K562 treated with DMSO at 1 percent for 4 hours (cell line): ENCODE results near the gene ZNF236. TPM values are rescaled to one million over a fixed set of nuclear protein-coding genes. Genes with fewer than 3 reads are reported as not detected.

ENCODE experiments used
- total RNA-seq: library from RNA; unstranded; fragments of 300-600 nt; gene quantifications from 2 replicates; pipeline ENCODE4 v1.2.3, GENCODE V29; 2022; ENCODE audit not compliant: insufficient read depth

Gene ZNF236
- total RNA-seq: 1.8 and 3.5 TPM in 2 replicates

DNA sequence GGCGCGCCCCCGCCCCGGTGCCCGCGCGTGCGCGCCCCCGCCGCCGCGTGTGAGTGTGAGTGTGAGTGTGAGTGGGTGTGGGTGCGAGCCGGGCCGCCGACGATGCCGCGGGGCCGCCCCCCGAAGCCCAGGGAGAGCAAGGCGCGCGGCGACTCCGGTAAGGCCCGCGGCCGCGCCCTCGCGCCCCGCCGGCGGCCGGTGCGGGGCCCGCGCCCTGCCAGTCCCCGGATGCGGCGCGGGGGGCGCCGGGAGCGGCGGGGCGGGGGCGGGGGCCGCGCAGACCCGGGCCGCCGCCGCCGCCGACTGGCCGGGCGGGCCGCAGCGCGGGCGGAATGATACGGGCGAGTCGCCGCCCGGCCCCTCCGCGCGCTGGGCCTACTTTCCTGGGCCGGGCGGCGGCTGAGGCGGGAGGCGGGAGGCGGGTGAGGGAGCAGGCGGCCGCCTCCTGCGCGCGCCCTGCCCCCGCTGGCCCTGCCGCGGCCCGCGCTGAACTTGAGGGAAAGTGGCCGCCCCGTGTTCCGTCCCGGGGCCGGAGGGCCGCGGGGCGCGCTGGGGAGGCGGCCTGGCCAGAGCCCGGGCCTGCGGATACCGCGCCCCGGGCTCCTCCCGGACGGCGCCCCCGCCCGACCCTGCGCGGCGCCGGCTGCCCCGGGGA lies at the start of gene ZNF236:
Gene ZNF236 (plus strand): TSS at position 52 of the 655 bp plus-strand sequence. CDS start 51 bp downstream, at position 103.

